Inferior parietal cortex (tissue), 1 donor: ENCODE data around the gene C3orf18.

Experiments
- DNase-seq: peaks from one replicate; pipeline ENCODE4 v3.0.0-alpha.2; 2016; ENCODE audit errors: extremely low spot score

Gene C3orf18

DNA sequence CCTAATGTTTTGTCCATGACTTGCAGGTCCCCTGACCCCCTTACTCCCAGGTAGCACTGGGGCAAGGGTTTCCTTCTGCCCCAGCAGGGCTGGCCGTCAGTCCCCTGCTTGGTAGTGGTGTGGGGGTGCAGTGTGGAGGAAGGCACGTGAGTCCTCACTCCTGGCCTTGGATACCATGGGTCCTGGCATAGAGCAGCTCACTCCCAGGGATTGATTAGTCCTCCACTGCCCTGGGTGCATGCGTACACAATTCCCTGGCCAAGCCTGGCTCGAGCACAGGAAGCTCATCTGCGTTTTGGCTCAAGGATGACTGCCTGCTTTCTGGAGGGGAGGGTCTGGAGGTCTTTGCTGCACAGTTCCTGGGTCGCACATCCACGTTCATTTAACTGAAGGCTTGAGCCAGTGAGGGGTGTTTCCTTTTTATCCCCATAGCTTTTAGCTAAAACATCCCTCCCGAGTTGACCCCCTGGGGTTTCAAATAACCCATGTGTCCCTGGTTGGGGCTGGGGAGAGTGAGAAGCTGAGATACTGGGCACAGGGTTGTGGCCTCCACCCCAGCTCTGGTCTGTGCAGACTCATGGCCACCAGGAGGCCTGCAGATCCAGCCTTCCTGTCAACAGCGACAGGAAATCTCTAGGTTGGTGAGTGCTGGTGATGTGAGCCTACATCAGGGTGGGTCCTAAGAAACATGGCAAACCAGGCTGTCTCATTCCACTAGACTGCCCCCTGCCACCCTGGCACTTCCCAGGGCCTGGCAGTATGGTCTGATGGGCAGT lies 13.3 kb upstream of the C3orf18 start:
- DNase-seq = no peak

GRCh38 chr3:50577348-50577747 lies 9.8 kb upstream of the C3orf18 start:
- no peak for DNase-seq

DNA sequence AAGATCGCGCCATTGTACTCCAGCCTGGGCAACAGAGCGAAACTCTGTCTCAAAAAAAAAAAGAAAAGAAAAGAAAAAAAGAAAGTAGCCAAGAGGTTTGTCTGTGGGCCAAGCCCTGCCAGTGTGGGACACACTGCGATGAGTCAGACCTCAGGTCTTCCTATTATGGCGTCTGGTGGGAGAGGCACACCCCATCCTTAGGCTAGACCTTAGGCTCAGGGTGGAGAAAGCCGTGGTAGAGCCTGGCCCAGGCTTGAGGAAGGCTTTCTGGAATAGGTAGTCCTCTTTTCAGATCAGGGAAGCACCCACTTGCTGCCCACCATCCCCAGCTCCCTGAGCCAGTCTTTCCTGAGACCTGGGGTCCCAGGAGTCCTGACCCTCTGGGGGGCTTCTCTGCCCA lies 7.8 kb upstream of the C3orf18 start:
- no peak for DNase-seq

- DNase-seq = no peak
Observed at GRCh38 chr3:50574444-50574831, 6.9 kb upstream of the C3orf18 start.

DNA sequence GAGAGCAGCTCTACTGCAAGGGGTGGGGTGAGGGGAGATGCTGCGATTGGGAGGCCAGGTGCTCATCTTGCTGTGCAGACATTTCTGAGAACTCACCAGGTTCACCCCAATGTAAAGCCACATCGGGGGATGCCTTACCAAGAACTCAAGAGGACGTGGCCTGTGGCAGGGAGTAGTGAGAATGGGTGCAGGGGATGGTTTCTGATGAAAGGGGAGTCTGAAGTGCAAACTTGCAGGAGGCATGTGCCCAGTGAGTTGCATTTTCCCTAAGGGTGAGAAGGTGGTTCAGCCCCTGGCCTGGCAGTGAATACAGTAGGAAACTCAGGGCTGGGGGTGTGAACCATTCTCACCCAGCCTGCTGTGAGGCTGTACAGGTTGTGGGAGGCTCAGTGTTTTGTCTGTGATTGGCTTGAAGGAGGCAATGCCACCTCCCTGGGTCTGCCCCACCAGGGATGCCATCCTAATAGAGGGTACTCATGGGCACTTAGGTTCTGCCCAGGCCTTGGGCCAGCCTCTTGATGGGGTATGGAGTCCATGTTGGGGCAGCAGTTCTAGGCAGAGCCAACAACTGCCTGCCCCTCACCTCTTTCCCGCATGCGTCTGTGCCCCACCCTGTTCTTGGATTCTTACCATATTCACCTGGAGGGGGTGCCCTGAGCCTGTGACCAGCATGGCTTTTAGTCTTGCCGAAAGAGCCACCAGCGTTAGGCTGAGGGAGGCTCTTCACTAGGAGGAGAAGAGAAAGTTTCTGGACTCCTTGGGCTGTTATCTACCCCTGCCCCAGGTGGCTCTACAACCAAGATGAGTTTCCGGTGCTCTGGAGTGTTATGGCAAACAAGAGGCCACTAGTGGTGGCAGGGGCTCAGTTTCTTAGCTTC lies 6.3 kb upstream of the C3orf18 start:
- DNase-seq = no peak

DNA sequence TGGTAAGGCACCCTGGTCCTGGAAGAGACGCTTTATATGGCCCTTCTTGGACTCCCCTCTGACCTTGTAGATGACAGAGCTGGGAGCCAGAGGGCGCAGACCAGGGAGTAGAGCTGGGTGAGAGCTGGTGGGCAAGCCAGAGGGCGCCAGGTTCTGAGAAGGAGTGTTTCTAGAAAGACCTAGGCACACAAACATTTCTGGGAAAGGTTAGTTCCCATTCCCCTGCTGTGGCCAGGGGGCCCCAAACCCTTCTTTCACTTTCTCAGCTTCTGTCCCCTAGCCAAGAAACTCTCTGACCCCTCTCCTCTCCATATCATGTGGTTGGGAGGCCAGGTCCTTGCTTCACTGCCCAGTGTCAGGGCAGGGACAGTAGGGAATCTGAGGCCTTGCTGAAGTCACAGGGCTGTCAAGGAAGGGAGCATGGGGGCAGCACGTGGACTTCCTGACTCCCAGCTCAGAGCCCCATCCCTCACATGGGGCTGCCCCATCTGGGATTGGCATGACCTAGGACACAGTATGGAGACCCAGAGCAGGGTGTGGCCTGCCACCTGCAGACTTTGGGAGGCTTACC lies 5.3 kb upstream of the C3orf18 start:
- DNase-seq = no peak

DNA sequence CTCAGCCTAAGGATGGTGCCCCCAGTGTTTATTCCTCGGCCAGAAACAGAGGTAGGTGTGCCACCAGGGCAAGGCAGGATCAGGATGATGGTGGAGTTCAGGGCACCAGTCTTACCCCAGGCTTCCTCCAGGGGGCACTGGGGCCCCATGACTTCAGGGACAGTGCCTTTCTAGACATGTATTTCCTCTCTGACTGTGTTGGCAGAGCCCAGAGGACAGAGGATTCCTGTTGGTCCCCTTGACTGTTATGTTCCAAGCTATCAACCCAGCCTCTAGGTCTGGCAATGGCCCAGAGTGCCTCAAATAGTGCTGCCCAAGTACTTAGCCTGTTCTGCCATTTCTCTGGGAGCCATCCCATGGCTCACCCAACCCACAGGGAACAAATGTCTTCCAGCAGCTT lies 4.6 kb upstream of the C3orf18 start:
- DNase-seq = peak; percentile 73

DNA sequence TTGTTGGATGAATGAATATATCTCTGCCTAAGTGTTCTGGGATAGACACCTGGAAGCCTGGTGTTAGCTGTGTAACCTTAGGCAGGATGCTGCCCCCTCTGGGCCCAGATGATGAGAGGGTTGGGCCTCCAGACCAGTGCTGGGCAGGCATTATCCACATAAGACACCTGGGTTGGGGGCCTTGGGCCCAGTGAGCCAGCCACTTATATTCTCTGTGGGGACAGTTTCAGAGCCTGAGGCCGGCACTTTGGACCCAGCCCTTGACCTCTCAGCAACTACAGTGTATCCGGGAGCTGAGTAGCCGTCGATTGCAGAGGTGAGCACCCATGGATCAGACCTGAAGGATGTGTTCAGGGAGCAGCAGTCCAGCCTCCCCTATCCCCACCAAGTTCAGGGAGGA lies 3.9 kb upstream of the C3orf18 start:
- DNase-seq = no peak

GRCh38 chr3:50570508-50571279 lies 3.1 kb upstream of the C3orf18 start:
- no peak for DNase-seq

DNA sequence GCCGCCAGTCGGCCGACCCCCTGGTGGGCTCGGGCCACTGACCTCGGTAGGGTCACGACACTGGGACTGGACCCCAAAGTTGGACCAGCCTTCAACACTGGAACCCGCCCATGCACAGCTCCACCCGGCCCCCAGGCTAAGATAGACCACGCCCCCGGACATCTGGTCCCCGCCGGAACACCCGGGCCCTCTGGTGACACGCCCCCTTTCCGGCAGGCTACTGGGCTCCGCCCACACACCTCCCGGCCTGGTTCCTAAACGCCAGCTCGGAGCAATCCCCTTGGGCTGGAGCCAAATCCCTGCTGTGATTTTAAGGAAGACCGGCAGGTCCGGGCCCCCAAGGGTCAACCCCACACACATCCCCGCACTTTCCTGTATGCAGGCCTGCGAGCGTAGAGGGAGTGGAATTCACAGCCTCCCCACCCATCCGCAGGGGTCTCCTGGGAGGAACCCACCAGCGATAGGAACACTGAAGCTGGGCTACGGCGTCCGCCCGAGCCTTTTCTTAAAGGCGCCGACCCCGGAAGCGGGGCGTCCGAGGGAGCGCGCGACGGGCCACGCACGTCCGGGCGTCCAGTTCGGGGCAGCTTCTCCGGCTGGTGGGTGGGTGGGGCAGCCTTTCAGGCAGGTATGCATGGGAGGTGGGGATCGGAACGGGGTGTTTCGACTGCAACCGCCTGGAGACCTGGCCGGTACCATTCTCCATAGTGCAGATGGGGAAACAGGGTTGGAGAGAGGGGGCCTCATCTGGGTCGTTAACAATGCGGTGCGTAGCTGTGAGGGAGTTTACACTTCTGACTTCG lies 1.6 kb upstream of the C3orf18 start, which contains the start of gene HEMK1:
HEMK1 (plus strand) TSS at position 576 of the 803 bp plus-strand sequence. CDS start 1,583 bp downstream, outside the sequence.
- DNase-seq = peak; percentile 92

GRCh38 chr3:50567011-50567385 lies 549 bp downstream of the C3orf18 start:
- DNase-seq = no peak

DNA sequence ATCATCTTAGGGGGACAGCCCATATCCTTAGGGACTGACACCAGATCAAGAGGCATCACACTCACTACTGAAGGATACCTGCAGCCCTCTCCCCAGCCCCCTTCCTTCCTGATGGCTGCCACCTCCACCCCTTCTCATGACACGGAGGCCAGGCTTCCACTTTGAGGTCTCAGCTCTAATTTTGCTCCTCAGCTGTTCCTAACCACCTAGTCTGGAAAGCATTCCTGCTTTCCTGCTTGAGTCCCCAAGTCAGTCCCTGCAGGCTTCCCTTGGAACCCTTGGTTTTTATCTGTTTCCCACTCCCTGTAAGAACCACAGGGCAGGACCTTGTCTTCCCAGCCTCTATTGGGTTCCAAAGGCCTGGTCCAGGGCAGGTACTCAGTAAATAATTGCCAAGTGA lies 3.2 kb downstream of the C3orf18 start:
- no peak for DNase-seq

DNA sequence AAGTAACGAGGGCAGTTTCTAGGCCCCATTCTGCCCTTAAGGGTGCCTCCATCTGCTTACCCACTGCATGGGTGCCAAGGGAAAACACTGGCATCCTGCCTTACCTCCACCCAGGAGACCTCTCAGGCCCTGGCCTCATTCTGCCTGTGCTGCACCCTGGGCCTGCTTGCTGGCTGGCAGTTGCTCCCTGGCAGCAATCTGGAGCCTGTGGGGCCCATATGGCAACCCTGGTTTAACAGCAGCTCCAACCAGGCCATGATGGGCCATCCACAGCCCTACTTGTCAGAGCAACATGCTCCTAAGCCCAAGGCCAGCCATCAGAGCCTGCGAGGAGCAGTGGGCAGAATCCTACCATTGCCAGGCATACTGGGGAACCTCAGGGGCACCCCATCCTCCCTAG lies 3.7 kb downstream of the C3orf18 start:
- DNase-seq = no peak

DNA sequence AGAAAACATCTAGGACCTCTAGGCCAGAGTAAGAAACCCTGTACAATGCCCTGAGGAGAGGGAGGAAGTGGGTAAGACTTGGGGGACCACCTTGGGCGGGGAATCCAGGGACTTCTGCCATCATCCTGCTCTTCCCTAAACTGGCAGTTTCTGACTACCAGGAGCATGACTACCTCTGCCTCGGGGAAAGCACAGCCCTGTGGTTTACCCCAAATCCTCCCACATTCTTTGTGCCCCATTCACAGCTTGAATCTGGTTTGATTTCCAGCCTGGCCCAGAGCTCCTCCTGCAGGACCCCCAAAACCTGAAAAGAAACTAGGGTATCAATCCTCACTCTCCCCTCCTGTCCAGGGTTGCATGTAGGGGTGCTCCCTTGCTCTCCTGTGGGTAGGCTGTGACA lies 4.7 kb downstream of the C3orf18 start:
- no peak for DNase-seq

- DNase-seq = no peak
Observed at GRCh38 chr3:50559702-50560101, 7.8 kb downstream of the C3orf18 start.

DNA sequence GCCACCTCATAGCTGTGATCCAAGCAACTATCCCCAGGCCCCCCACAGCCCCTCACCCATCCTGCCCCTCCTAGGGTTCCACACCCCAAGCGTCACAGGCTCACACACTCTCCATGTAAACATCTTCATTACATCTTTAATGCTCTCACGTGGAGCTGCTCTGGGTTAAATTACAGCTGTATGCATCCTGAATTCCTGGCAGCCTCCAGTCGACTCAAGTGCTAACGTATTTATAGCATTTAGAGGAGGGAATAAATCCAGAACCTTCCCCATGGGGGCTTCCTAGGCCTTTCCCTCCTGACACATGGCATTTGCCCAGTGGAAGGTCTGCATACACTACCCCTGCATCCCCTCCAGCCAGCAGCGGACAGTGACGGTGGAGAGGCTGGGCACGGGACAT lies 9.6 kb downstream of the C3orf18 start:
- no peak for DNase-seq

GRCh38 chr3:50557106-50557505 lies 10.4 kb downstream of the C3orf18 start:
- no peak for DNase-seq

DNA sequence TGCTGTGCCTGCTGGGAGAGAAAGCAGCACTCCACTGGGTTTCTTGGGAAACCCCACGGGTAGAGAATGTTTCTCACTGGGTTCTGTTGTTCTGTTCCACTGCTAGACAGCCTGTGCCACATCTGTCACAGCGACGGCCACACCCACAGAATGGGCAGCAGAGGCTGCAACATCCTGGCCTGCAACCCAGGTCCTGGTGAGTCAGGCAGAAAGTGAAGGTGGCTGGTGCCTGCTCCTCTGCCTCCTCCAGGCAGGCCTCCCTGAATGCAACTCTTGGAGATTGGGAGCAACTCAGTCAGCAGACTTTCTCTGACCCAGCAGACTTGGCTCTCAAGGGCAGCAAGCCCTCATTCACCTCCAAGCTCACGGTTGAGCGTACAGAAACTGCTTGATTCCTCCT lies 13.0 kb downstream of the C3orf18 start:
- no peak for DNase-seq

- DNase-seq = no peak
Observed at GRCh38 chr3:50552598-50552997, 14.9 kb downstream of the C3orf18 start.

GRCh38 chr3:50551681-50552435 lies 15.7 kb downstream of the C3orf18 start:
- DNase-seq = no peak
